ENCODE data around the gene PRKCZ. TPM values are rescaled to one million over a fixed set of nuclear protein-coding genes. Genes with fewer than 3 reads are reported as not detected.

PRKCZ gene
- total RNA-seq, 1 donor from 2014 or later, result 7.8 TPM

DNA sequence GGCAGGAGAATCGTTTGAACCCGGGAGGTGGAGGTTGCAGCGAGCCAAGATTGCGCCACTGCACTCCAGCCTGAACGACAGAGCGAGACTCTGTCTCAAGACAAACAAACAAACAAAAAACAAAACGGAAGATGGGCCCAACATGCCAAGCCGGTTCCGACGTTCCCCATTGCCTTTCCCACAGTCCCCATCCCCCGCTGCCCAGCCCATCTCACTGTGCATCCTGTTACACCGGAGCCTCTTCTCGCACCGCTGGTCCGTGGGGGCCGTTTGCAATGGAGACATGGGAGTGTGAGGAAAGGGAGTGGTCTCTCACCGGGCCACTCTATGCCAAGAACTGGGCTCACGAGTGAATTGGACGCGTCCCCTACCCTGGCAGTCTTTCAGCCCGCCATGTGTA lies 45.4 kb upstream of the PRKCZ start:
- H3K36me3 Mint-ChIP-seq (ENCODE audit: low read depth), result no peaks in the 10 kb centered on the region
- H3K4me1 Mint-ChIP-seq (ENCODE audit: low read depth), result peaks cover 3% of the 10 kb centered on the region
- DNase-seq (ENCODE audit: low spot score), result peak; percentile 72
- TF ChIP-seq, protein P1, sequence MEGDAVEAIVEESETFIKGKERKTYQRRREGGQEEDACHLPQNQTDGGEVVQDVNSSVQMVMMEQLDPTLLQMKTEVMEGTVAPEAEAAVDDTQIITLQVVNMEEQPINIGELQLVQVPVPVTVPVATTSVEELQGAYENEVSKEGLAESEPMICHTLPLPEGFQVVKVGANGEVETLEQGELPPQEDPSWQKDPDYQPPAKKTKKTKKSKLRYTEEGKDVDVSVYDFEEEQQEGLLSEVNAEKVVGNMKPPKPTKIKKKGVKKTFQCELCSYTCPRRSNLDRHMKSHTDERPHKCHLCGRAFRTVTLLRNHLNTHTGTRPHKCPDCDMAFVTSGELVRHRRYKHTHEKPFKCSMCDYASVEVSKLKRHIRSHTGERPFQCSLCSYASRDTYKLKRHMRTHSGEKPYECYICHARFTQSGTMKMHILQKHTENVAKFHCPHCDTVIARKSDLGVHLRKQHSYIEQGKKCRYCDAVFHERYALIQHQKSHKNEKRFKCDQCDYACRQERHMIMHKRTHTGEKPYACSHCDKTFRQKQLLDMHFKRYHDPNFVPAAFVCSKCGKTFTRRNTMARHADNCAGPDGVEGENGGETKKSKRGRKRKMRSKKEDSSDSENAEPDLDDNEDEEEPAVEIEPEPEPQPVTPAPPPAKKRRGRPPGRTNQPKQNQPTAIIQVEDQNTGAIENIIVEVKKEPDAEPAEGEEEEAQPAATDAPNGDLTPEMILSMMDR (IDR thresholded peaks at IDR 0.05), result no peak
- no peak overlapping the region for H3K27ac Mint-ChIP-seq (ENCODE audit: unreplicated experiment)
- H3K27me3 Mint-ChIP-seq (ENCODE audit: low read depth), result peaks cover 37% of the 10 kb centered on the region
- no peaks in the 10 kb centered on the region for H3K9me3 Mint-ChIP-seq (ENCODE audit: low read depth)
- H3K4me3 Mint-ChIP-seq (ENCODE audit: unreplicated experiment), result no peak overlapping the region

DNA sequence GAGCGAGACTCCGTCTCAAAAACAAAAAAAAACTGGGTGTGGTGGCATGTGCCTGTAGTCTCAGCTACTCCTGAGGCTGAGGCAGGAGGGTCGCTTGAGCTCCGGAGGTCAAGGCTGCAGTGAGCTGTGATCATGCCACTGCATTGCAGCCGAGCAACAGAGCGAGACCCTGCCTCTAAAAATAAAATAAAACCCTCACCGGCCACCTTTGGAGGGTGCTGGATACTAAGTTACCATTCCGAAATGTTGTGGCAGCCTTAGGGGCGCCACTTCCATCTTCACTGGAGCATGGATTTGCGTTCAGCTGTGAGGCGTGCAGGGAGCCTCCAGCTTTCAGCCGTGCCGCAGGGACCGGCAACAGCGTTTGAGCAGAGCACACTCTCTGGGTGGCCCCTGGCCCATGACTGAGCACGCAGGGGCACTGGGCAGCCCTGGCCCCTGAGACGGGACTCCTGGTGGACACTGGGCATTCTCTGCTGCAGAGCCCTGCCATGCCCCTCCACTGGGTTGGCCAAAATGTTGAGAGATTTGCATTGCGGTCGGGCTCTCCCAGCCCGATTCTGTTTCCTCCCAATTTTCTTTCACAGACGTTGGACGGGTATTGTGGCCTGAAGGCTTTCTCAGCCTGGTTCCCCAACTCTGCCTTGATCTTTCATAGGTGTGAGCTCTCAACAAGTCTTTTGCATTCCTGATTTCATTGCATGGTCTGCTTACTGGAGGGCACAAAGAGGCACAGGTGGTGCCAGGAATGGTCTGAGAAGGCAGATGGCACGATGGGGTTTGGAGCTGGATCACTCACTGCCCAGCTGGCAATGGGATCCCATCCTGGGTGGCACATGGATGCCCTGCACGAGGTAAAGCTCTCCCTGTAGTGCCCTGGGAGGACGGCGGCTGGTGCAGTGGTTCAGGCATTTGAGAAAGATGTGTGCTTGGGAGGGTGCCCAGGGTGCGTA lies 40.8 kb upstream of the PRKCZ start:
- TF ChIP-seq, protein P1 (IDR thresholded peaks at IDR 0.05), result no peak
- DNase-seq (ENCODE audit: low spot score), result peak; percentile 74
- no peak overlapping the region for H3K27ac Mint-ChIP-seq (ENCODE audit: unreplicated experiment)
- H3K36me3 Mint-ChIP-seq (ENCODE audit: low read depth), result no peaks in the 10 kb centered on the region
- H3K9me3 Mint-ChIP-seq (ENCODE audit: low read depth), result no peaks in the 10 kb centered on the region
- H3K27me3 Mint-ChIP-seq (ENCODE audit: low read depth), result peaks cover 58% of the 10 kb centered on the region
- no peaks in the 10 kb centered on the region for H3K4me1 Mint-ChIP-seq (ENCODE audit: low read depth)
- no peak overlapping the region for H3K4me3 Mint-ChIP-seq (ENCODE audit: unreplicated experiment)

DNA sequence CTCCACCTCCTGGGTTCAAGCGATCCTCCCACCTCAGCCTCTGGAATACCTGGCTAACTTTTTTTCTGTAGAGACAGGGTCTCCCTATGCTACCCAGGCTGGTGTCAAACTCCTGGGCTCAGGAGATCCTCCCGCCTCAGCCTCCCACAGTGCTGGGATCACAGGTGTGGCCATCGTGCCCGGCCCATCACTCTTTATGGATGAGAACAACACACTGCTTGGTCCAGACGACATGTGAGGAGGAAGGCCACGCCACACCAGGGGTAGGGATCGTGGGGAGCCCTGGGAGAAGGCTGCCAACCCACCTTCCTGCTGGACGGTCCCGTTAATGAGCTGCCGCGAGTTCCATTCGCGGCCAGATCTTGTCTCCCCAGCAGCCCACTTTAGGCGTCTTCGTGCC lies 36.0 kb upstream of the PRKCZ start:
- H3K27me3 Mint-ChIP-seq (ENCODE audit: low read depth), result peaks cover 65% of the 10 kb centered on the region
- peaks cover 2% of the 10 kb centered on the region for H3K36me3 Mint-ChIP-seq (ENCODE audit: low read depth)
- H3K9me3 Mint-ChIP-seq (ENCODE audit: low read depth), result no peaks in the 10 kb centered on the region
- peaks cover 3% of the 10 kb centered on the region for H3K4me1 Mint-ChIP-seq (ENCODE audit: low read depth)
- H3K4me3 Mint-ChIP-seq (ENCODE audit: unreplicated experiment), result no peak overlapping the region
- DNase-seq (ENCODE audit: low spot score), result peak; percentile 67
- no peak overlapping the region for H3K27ac Mint-ChIP-seq (ENCODE audit: unreplicated experiment)
- TF ChIP-seq, protein P1 (IDR thresholded peaks at IDR 0.05), result no peak

DNA sequence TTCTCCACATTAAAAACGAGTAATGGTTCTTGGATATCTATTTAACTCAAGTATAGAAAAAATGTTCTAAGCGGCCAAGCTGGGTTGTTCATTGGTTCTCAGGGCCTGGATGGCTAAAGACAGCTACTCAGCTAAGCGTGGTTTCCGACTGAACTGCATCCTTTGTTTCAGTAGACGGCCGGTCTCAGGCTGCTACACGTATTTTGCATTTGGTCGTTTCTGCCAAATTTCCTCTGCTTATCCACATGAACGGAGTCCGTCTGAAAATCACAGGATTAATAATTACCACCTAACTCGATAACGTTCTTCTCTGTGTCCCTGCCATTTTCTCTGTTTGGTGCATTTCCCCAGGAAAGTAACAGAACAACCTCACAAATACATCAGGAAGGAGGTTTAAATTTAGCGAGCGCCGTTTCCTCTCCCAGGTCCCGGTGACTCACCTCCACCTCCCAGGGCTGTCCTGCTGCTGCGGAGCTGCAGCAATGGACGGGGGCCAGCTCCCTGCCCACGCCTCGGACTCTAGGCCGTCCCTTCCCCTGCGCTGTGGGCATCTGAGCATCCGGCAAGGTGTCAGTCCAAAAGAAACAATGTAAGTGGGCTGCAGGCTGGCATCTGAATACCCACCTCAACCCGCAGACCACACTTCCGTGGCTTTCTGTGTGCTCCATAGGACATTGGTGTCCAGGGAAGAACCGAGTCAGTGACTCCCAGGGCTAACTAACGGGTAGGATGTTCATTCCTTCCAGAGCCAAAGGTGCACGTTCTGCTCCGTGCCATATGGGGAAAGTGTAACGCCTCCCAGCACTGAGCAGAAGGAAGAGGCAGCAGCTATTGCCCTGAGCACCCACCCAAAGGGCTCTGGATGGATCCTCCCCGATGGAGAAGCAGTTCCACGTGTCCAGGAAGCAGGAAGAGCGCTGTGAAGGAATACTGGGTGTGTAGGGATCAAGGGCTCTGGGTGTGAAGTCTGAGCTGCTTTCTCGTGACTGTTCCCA lies 35.2 kb upstream of the PRKCZ start:
- Mint-ChIP-seq H3K9me3 (ENCODE audit: low read depth) (no peaks in the 10 kb centered on the region), H3K4me3 (ENCODE audit: unreplicated experiment) (no peak overlapping the region), H3K4me1 (ENCODE audit: low read depth) (peaks cover 3% of the 10 kb centered on the region), H3K27ac (ENCODE audit: unreplicated experiment) (no peak overlapping the region), H3K36me3 (ENCODE audit: low read depth) (peaks cover 2% of the 10 kb centered on the region), H3K27me3 (ENCODE audit: low read depth) (peaks cover 61% of the 10 kb centered on the region)
- DNase-seq (ENCODE audit: low spot score), result peak; percentile 60
- TF ChIP-seq, protein P1 (IDR thresholded peaks at IDR 0.05), result no peak

DNA sequence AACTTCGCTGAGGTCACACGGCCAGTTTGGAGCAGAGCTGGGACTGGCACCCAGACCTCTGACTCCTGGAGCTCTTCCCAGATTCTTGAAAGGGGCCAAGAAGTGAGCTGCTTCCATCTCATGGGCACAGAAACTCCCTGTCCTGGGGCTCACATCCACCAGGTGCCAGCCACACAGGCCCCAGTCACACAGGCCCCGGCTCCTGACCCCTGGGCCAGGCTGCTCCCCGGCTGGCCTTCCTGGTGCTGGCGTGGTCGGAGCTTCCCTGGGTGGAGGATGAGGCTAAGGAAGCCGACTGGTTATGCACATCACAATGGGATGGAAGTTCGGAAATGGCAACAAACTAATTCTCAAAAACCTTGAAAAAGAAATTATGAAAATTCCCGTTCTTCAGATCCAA lies 34.1 kb upstream of the PRKCZ start:
- H3K4me1 Mint-ChIP-seq (ENCODE audit: low read depth), result peaks cover 3% of the 10 kb centered on the region
- DNase-seq (ENCODE audit: low spot score), result no peak
- peaks cover 2% of the 10 kb centered on the region for H3K36me3 Mint-ChIP-seq (ENCODE audit: low read depth)
- H3K9me3 Mint-ChIP-seq (ENCODE audit: low read depth), result no peaks in the 10 kb centered on the region
- H3K27ac Mint-ChIP-seq (ENCODE audit: unreplicated experiment), result no peak overlapping the region
- TF ChIP-seq, protein P1 (IDR thresholded peaks at IDR 0.05), result no peak
- peaks cover 66% of the 10 kb centered on the region for H3K27me3 Mint-ChIP-seq (ENCODE audit: low read depth)
- H3K4me3 Mint-ChIP-seq (ENCODE audit: unreplicated experiment), result no peak overlapping the region

Measured in chondrocyte (in vitro differentiated cells).